ENCODE measurements around the gene PSME3.

- TF ChIP-seq POLR2A (IDR thresholded peaks at IDR 0.05; ENCODE audit: insufficient read depth in 1 of 2, low read depth in 2 of 2, low read length in 2 of 2) (peak in 1 of 2 experiments; percentile 38; a peak in 1 of 4 replicates), NKX3-1 (CRISPR knock-in tag; IDR thresholded peaks at IDR 0.05) (0 out of 2 replicates have a peak, but pooled peaks have one; percentile 63), ZFP37 (CRISPR knock-in tag; IDR thresholded peaks at IDR 0.05; ENCODE audit: borderline replicate concordance) (no peak), ZFYVE20 (CRISPR knock-in tag; IDR thresholded peaks at IDR 0.05; ENCODE audit: borderline replicate concordance, low read depth) (no peak), YY1 (IDR thresholded peaks at IDR 0.05; ENCODE audit: insufficient read depth, insufficient replicate concordance, low read depth, low read length) (no peak), ETS1 (CRISPR knock-in tag; IDR thresholded peaks at IDR 0.05) (no peak)
Observed at GRCh38 chr17:42832213-42832933, 824 bp upstream of the PSME3 start.

Data from HepG2 (cell line).